Esophagus squamous epithelium (tissue), 5 donors: ENCODE results near the gene KCNJ3. TPM values are rescaled to one million over a fixed set of nuclear protein-coding genes. Genes with fewer than 3 reads are reported as not detected.

Experiments
- DNase-seq: peaks from one replicate; lab custom pipeline; 2025; lab: John Stamatoyannopoulos, UW
- H3K27ac ChIP-seq, 4 donors: fragments of 200-600 bp; sonication (generic); one replicate each; pipeline ENCODE4 v1.5.1; 2016 to 2019; ENCODE audit warnings: mild to moderate bottlenecking in 1 of 4
- H3K27me3 ChIP-seq, 4 donors: fragments of 200-600 bp; sonication (generic); 1 replicate in 3 of 4; 2 replicates in 1 of 4; pipeline versions ENCODE4 v1.5.1 to v1.6.0; 2017 to 2021; ENCODE audit warnings: antibody characterized with exemption in 1 of 4
- H3K36me3 ChIP-seq, 3 donors: fragments of 200-600 bp; sonication (generic); one replicate each; pipeline ENCODE4 v1.5.1; 2016 to 2019
- H3K4me1 ChIP-seq, 3 donors: fragments of 200-600 bp; sonication (generic); one replicate each; pipeline ENCODE4 v1.5.1; 2017 to 2019
- H3K4me3 ChIP-seq, 4 donors: fragments of 200-600 bp; sonication (generic); 1 replicate in 3 of 4; 2 replicates in 1 of 4; pipeline ENCODE4 v1.5.1; 2016 to 2019; ENCODE audit warnings: mild to moderate bottlenecking in 2 of 4, moderate library complexity in 1 of 4
- H3K9me3 ChIP-seq, 3 donors: fragments of 200-600 bp; sonication (generic); one replicate each; pipeline ENCODE4 v1.5.1; 2016 to 2019
- CTCF ChIP-seq, 6 experiments: fragments of 450-650 bp in 4 of 6; fragments of 200-600 bp in 2 of 6; sonication (generic) in 2 of 6; IDR thresholded peaks; one replicate each; pipeline ENCODE4 v1.5.1; 2016 to 2019; ENCODE audit warnings: antibody characterized with exemption in 6 of 6, mild to moderate bottlenecking in 4 of 6, moderate library complexity in 4 of 6
- POLR2A ChIP-seq, 4 donors: fragments of 450-650 bp; IDR thresholded peaks; one replicate each; pipeline ENCODE4 v1.6.1; 2017; ENCODE audit warnings: antibody characterized with exemption in 4 of 4, mild to moderate bottlenecking in 4 of 4, moderate library complexity in 3 of 4
- WGBS, 2 donors: methylation state at CpG; one replicate each; pipeline ENCODE4 v1.1.5; 2018; 5-methylcytosine and 5-hydroxymethylcytosine counted together
- intact Hi-C: fragments of 100-400 bp; cut with DNase I; formaldehyde crosslinking; loops from one replicate; pipeline ENCODE4 v1.15.0; 2022
- total RNA-seq, 4 donors: library from RNA; depleted of rRNA; stranded (reverse); fragments of >200 nt; gene quantifications; one replicate each; pipeline ENCODE4 v1.1.0, GENCODE V29; 2016
- donor health status: DM: yes; HTN: yes; CAD: no.

Gene KCNJ3
- total RNA-seq, 4 donors from 2014 or later = not detected

- H3K4me3 ChIP-seq = no peak overlapping the region
- no peak overlapping the region for H3K27ac ChIP-seq
- 37 to 44% methylated on average over 1 of the region's 1 CpG for WGBS, 2 donors
- H3K9me3 ChIP-seq = peaks cover 0 to 6% (median 0%) of the 10 kb centered on the region in 3 donors
- no peaks in the 10 kb centered on the region for H3K36me3 ChIP-seq
- DNase-seq = no peak
- TF ChIP-seq CTCF (IDR thresholded peaks at IDR 0.05) (no peak), POLR2A (IDR thresholded peaks at IDR 0.05) (no peak)
- H3K4me1 ChIP-seq = no peaks in the 10 kb centered on the region
- no peaks in the 10 kb centered on the region for H3K27me3 ChIP-seq
- intact Hi-C loops = no loop called here
These were observed 202.6 kb downstream of the KCNJ3 start for GRCh38 chr2:154901063-154901462.
